ENCODE data around the gene RTF2.
"Not testable (repeated sequence)": the region's sequence is repeated elsewhere in the genome, so short reads cannot be mapped to it uniquely, and the experiment has no call there.

Gene RTF2

GRCh38 chr20:56503916-56504315 lies 35.5 kb downstream of the RTF2 start:
- DNase-seq: no peak

- peak; percentile 5 for DNase-seq
Observed at GRCh38 chr20:56504373-56505005, 36.1 kb downstream of the RTF2 start.

- DNase-seq: no peak
Observed at GRCh38 chr20:56506103-56506502, 37.7 kb downstream of the RTF2 start.

GRCh38 chr20:56511926-56512325 lies 43.5 kb downstream of the RTF2 start:
- no peak for DNase-seq

- DNase-seq: peak; percentile 38
Observed at GRCh38 chr20:56513161-56514150, 45.0 kb downstream of the RTF2 start.

- no peak for DNase-seq
Observed at GRCh38 chr20:56516631-56517030, 48.2 kb downstream of the RTF2 start.

GRCh38 chr20:56517211-56517610 lies 48.8 kb downstream of the RTF2 start:
- no peak for DNase-seq

- DNase-seq: no peak
Observed at GRCh38 chr20:56517641-56518040, 49.2 kb downstream of the RTF2 start.

- DNase-seq: no peak
Observed at GRCh38 chr20:56518126-56518525, 49.7 kb downstream of the RTF2 start.

GRCh38 chr20:56518721-56519398 lies 50.4 kb downstream of the RTF2 start:
- DNase-seq: no peak

GRCh38 chr20:56519551-56519950 lies 51.1 kb downstream of the RTF2 start:
- no peak for DNase-seq

GRCh38 chr20:56520180-56520579 lies 51.8 kb downstream of the RTF2 start:
- DNase-seq: no peak

- not testable (repeated sequence) for DNase-seq
Observed at GRCh38 chr20:56520746-56521354, 52.4 kb downstream of the RTF2 start.

- DNase-seq: no peak
Observed at GRCh38 chr20:56522311-56522710, 53.9 kb downstream of the RTF2 start.

GRCh38 chr20:56524444-56524843 lies 56.0 kb downstream of the RTF2 start, which contains the start of gene FAM209A:
Gene FAM209A (plus strand): TSS chr20:56524744. CDS start chr20:56524809, 65 bp downstream.
- DNase-seq: not testable (repeated sequence)

GRCh38 chr20:56527521-56527920 lies 59.1 kb downstream of the RTF2 start:
- no peak for DNase-seq

GRCh38 chr20:56532946-56533345 lies 64.5 kb downstream of the RTF2 start, which contains the start of gene FAM209B:
Gene FAM209B (plus strand): TSS chr20:56533246. CDS start chr20:56533342, 96 bp downstream.
- DNase-seq: not testable (repeated sequence)

- no peak for DNase-seq
Observed at GRCh38 chr20:56537997-56538396, 69.6 kb downstream of the RTF2 start.

GRCh38 chr20:56540415-56540814 lies 72.0 kb downstream of the RTF2 start:
- DNase-seq: peak; percentile 30

GRCh38 chr20:56542489-56543030 lies 74.1 kb downstream of the RTF2 start:
- DNase-seq: no peak

- no peak for DNase-seq
Observed at GRCh38 chr20:56551571-56551970, 83.1 kb downstream of the RTF2 start.

GRCh38 chr20:56552911-56553629 lies 84.6 kb downstream of the RTF2 start:
- no peak for DNase-seq
